ENCODE data around the gene P4HA1.
"Not testable (repeated sequence)": the region's sequence is repeated elsewhere in the genome, so short reads cannot be mapped to it uniquely, and the experiment has no call there.

GRCh38 chr10:72995459-72995858 lies 101.2 kb downstream of the P4HA1 start:
- TF ChIP-seq POLR2A (IDR thresholded peaks at IDR 0.05; ENCODE audit: low read length); GATA1 (IDR thresholded peaks at IDR 0.05; ENCODE audit: low read depth, low read length): not testable (repeated sequence)
